DMS 273 (cell line): ENCODE results near the gene ITPKC.
"Not testable (repeated sequence)": the region's sequence is repeated elsewhere in the genome, so short reads cannot be mapped to it uniquely, and the experiment has no call there.

Experiments used
- DNase-seq: peaks from one replicate; lab custom pipeline; 2025; ENCODE audit not compliant: unreplicated experiment; lab: John Stamatoyannopoulos, UW

Gene ITPKC

DNA sequence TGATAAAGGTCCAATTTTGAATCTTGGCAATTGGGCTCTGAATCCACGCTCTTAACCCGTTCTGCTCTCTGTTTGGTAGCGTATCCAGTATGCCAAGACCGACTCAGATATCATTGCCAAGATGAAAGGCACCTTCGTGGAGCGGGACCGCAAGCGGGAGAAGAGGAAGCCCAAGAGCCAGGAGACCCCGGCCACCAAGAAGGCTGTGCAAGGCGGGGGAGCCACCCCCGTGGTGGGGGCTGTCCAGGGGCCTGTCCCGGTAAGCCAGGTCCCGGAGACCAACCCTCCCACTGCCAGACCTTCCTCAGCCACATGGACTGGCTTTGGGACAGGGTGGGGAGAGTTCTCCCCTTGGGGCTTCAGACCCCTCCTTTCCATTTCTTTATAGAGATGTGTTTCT is 42.4 kb downstream of the ITPKC start:
- no peak for DNase-seq

DNA sequence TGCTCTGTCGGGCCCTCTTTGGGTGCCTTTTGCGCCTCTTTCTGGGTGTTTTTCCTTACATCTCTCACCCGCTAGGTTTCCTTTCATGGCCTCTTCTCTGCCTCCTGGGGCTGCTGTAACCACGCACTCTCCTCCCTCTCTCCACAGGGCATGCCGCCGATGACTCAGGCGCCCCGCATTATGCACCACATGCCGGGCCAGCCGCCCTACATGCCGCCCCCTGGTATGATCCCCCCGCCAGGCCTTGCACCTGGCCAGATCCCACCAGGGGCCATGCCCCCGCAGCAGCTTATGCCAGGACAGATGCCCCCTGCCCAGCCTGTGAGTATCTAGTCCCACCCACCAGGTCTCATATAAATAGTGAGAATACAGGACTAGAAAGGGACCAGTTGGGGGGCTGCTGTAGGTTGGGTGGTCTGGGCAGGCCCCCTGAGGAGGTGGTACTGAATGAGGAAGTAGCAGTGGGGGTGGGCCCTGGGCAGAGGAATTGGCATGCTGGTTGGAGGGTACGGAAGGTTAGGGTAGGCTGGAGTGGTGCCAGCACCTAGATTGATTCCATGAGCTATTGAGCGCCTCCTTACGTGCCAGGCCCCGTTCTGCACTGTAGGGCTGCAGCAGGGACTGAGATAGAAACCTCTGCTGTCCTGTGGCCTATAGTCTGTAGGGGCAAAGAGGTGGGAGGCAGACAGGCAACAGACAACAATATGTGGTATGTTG is 46.0 kb downstream of the ITPKC start:
- no peak for DNase-seq

DNA sequence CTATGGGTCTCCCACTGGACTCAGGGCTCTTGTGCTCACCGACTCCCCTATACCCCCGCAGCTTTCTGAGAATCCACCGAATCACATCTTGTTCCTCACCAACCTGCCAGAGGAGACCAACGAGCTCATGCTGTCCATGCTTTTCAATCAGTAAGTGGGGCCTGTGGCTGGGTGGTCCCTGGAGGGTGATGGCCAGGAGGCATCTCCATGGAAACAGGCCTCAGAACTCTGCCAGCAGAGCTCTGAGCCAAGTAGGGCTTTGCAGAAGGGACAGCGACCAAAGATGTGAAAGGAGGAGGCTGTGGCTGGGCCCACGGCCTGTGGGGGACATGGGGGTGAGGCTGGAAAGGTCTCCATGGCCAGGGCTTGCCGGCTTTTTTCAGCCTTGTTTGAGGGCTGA is 46.6 kb downstream of the ITPKC start:
- DNase-seq: no peak

DNA sequence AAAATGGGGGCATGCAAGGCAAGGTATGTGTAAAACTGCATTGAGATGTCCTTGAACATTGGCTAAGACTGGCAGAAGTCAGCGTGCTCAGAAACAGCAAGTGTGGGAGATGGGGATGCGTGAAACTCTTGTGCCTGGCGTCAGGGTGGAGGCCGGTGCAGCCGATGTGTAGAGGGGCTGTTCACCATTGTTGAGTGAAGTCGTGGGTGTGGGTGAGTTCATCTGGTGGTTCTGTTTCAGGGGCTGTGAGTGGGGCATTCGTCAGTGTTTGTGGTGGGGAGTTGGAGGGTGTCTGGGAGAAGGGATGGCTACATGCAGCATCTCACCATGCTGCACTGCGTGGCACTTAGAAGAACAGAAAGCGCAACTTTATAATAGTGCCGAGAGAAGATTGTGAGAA is 47.1 kb downstream of the ITPKC start:
- DNase-seq: no peak

DNA sequence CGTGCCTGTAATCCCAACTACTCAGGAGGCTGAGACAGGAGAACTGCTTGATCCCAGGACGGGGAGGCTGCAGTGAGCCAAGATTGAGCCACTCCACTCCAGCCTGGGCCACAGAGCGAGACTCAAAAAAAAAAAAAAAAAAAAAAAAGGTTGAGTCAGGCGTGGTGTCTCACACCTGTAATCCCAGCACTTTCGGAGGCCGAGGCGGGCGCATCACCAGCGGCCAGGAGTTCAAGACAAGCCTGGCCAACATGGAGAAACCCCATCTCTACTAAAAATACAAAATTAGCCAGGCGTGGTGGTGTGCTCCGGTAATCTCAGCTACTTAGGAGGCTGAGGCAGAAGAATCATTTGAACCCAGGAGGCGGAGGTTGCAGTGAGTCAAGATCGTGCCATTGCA is 49.5 kb downstream of the ITPKC start:
- not testable (repeated sequence) for DNase-seq

DNA sequence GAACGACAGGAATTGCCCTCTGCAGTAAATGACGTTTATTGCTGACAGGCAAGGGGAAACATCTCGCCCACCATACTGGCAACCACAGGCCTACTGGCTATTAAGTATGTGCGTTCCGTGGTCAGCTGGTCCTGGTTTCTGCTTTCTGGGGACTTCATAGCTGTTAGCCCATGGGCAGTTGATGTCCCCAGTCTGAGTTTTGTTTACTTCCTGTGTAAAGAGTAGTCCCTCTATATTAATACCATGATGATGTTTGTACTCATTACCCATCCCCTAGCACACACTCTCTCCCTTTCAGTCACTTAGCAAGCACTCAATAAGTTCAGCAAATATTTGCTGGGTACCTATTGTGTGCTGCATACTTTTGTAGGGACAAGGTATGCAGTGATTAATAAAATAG is 52.0 kb downstream of the ITPKC start:
- no peak for DNase-seq

DNA sequence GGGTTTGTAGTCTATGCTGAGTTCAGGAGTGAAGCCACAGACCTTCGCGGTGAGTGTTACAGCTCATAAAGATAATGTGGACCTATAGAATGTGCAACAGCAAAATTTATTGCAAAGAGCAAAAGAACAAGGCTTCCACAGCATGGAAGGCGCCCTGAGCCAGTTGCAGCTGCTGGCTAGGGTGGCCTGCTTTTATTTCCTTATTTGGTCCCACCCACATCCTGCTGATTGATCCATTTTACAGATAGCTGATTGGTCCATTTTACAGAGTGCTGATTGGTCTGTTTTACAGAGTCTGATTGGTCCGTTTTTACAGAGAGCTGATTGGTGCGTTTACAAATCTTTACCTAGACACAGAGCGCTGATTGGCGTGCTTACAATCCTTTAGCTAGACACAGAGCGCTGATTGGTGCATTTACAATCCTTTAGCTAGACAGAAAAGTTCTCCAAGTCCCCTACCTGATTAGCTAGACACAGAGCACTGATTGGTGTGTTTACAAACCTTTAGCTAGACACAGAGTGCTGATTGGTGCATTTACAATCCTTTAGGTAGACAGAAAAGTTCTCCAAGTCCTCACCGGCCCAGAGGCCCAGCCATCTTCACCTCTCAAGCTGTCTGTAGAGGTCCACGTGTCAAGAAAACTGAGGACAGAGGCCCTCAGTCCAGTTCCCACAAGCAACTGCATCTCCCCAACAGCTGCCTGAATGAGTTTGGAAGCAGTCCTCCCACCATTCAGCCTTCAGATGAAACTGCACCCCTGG is 54.4 kb downstream of the ITPKC start:
- DNase-seq: peak; percentile 30

DNA sequence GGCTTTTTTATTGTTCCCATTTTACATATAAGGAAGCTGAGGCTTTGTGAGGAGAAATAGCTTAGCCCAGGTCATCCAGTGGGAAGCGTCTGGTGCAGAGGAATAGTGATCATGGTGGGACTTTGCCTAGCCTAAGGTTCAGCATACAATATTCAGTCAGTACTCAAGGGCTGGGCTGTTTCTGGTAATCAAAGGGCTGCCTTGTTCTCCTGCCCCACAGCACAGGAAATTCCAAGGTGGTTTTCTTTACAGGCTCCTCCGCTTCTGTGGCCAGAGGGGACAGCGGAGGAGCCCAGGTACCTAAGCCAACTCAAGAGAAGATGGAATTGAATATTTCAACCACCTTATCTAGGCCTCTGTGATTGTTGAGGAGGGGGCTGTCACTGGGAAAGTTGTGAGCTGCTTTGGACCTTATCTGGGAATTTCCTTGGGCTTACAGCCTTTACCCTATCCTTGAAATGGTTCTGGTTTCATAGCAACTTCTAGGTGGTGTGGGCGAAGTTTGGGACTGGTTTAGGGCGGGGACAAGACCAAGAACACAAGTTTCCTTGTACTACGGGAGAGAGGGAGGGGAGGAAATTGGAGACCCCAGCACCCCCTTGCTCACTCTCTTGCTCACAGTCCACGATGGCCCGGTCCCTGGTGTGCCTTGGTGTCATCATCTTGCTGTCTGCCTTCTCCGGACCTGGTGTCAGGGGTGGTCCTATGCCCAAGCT is 58.2 kb downstream of the ITPKC start, which contains the start of gene MIA:
MIA (plus strand) TSS at position 606 of the 716 bp plus-strand sequence; CDS start at position 628, 22 bp downstream.
- DNase-seq: no peak

DNA sequence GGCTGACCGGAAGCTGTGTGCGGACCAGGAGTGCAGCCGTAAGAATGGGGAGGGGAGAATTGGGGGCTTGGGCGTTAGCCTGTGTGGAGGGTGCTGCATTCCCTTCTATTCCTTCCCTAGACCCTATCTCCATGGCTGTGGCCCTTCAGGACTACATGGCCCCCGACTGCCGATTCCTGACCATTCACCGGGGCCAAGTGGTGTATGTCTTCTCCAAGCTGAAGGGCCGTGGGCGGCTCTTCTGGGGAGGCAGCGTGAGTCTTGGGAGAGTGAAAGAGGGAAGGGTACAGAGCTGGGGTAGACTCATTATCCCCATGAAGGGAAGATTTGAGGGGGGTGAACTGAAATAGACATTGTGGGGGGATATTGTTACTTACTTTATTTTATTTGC is 58.7 kb downstream of the ITPKC start:
- no peak for DNase-seq

DNA sequence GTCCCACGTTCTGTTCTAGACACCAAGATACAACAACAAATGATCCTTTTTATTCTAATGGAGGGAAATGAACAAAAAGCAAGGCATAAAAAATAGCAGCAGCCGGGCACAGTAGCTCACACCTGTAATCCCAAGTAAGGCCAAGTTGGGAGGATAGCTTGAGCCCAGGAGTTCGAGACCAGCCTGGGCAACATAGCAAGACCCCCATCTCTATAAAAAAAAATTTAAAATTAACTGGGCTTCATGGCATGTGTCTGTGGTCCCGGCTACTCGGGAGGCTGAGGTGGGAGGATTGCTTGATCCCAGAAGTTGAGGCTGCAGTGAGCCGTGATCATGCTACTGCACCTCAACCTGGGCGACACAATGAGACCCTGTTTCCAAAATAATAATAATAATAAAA is 59.5 kb downstream of the ITPKC start:
- no peak for DNase-seq

DNA sequence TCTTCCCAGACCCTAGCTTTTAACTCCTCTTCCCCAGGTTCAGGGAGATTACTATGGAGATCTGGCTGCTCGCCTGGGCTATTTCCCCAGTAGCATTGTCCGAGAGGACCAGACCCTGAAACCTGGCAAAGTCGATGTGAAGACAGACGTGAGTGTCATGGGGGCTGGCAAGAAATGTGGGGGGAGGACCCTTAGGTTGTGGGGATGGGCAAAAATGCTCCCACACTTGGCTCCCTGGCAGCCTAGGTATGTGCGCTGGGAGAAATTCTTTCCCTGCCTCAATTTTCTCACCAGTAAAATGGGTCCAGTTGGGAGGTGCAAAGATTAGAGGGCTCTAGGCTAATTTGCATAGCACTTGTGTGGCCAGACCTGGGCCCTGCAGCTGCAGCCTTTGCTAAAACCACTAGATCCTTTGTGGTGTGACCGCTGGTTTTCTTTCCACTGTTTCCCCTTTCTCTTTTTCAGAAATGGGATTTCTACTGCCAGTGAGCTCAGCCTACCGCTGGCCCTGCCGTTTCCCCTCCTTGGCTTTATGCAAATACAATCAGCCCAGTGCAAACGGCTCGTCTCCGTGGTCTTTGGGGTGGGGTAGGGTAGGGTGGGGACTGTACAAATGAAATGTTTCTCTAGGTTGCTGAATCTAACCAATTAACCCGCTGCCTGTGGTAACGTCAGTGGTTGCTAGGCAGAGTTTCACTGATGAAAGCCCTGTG is 60.2 kb downstream of the ITPKC start:
- peak; percentile 95 for DNase-seq

DNA sequence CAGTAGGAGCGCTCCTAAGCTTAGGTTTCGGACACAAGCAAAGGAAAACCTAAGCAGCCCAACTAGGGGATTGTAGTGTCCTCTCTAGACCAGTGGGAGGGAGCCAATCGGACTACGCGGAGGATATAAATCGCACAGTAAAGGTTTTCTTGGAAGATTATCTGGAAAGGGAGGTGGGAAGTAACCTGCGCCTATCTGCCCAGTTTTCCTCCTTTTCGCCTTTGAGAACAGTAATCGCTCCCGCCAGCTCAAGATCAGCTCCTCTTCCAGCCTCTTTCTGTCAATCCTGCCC is 60.7 kb downstream of the ITPKC start:
- DNase-seq: no peak

DNA sequence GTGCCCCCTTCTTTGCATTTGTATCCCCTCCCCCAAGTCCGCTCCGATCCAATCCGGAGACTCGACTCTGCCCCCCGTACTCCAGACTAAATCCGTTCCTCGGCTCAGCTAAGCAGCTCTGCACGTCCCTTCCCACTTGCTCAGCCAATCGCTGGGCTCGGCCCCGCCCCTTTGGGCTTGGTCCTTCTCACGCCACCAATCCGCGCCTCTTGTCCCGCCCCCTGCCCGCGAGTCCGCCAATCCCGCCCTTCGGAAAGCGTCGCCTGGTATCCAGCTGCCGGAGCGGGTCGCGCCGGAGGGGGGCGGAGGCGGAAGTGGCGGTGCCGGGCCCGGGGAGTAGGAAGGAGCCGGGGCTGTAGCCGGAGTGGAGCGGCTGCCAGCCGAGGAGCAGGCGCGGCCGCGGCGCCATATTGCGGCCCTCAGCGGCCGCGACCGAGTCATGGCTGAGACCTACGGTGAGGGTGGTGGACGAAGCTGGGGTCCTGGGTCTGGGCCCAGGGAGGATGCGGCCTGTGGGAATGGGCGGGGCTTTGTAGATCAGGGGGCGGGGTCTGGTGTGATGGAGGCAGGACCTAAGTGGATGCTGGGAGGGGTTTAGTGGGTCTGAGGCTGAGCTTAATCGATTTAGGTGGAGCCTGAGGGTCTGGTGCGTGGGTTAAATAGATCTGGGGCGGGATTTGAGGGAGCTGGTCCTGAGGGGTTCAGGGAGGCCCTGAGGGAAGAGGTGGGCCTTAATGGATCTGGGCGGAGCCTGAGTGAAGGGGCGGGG is 61.2 kb downstream of the ITPKC start, which contains the start of gene RAB4B:
RAB4B (plus strand) TSS at position 311 of the 769 bp plus-strand sequence; CDS start at position 440, 129 bp downstream.
- peak; percentile 100 for DNase-seq

DNA sequence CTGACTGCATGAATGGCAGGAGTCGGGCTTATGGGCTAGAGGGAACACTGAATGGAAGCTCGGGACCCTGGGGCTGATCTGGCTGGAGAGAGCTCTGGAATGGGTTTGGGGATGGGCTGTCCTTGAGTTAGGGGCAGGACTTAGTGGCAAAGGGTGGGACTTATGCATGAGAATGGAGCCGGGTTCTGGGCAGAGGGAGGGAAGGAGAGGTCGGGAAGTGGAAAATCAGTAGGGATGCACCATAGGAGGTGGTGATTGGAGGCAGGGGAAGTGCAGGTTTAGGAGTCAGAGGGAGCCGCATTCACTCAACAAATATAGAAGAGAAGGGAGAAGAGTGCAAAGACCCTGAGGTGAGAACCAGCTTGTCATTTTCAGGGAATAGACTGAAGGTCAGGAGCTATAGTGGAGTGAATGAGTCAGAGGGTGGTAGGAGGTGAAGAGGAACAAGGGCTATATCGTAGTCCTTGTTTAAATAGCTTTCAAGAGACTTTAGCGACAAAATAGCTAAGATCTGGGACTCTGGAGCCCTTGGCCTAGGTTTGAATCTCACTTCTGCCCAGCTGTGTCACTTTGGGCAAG is 61.9 kb downstream of the ITPKC start:
- no peak for DNase-seq

DNA sequence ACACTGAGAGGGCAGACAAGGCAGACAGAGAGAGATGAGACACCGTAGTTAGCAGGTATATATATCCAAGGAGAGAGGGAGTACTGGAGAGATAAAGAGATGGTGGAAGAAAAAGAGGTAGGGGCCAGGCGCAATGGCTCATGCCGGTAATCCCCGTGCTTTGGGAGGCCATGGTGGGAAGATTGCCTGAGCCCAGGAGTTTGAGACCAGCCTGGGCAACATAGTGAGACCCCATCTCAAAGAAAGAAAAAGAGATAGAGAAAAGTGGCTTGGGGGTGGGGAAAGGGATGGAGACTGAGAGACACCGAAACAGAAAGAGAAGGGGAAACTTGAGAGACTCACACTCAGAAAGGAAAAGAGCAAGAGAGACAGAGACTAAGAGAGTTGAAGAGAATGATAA is 63.7 kb downstream of the ITPKC start:
- no peak for DNase-seq

DNA sequence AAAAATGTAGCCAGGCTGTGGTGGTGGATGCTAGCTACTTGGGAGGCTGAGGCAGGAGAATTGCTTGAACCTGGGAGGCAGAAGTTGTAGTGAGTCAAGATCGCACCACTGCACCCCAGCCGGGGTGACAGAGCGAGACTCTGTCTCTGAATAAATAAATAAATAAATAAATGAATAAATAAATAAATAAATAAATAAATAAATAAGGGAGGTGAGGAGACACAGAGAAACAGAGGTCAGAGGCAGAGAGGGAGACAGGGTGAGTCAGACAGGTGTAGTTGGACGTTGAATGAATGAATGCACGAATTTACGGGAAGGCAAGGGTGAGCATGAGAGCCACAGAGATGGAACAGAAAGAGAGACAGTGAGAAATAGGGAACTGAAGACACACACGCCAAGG is 64.2 kb downstream of the ITPKC start:
- DNase-seq: no peak

DNA sequence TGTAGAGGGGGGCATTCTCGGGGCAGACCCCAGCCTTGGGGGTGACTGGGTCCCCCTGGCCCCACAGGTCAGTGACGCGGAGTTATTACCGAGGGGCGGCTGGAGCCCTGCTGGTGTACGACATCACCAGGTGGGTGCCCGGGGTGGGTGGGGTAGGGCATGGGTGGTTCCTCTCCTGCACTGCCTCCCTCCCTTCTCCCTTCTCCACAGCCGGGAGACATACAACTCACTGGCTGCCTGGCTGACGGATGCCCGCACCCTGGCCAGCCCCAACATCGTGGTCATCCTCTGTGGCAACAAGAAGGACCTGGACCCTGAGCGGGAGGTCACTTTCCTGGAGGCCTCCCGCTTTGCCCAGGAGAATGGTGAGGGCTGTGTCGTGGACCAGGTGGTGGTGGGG is 66.8 kb downstream of the ITPKC start:
- no peak for DNase-seq

DNA sequence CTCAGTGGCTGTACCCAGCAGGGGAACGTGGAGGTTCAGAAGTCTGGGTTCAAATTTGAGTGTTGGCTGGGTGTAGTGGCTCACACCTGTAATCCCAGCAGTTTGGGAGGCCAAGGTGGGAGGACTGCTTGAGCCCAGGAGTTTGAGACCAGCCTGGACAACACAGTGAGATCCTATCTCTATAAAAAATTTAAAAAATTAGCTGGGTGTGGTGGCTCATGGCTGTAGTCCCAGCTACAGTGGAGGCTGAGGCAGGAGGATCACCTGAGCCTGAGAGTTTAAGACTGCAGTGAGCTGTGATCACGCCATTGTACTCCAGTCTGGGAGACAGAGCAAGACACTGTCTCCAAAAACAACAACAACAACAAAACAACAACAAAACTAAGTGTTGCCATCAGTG is 67.2 kb downstream of the ITPKC start:
- not testable (repeated sequence) for DNase-seq

DNA sequence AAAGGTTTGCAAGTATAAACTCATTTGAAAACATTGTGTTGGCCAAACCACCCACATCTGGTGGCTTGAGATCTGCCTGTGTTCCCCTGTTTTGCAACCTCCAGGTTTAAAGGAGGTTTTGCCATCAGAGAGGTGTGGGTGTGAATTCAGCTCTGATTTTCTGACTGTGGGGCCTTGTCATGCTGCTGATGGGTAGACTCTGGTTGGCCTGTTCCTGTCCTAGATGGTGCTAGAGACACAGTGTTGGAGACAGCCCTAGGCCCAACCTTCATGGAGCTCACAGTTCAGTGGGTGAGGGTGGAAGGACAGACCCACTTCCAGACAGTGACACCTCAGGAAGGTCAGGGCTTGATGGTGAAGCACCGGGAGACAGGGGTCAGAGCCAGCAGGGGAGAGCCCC is 68.6 kb downstream of the ITPKC start:
- DNase-seq: no peak
